ENCODE results near the gene PTPN21. TPM values are rescaled to one million over a fixed set of nuclear protein-coding genes. Genes with fewer than 3 reads are reported as not detected.

The PTPN21 gene
- total RNA-seq, 4 donors from 2014 or later, result 39.5 to 76.9 (median 64.0) TPM

GRCh38 chr14:88482524-88482923 is 72.3 kb downstream of the PTPN21 start:
- intact Hi-C loops (cut with DNase I; ENCODE audit: low total_unique reads), result no loop called here
- 97 to 99% methylated on average over 3 of the region's 3 CpGs for whole genome bisulfite sequencing, 2 donors
- no peak for DNase-seq (ENCODE audit: low spot score in 2 of 2)
- H3K4me3 ChIP-seq (ENCODE audit: low read depth, poor library complexity, severe bottlenecking), result no peak overlapping the region
- no peak for TF ChIP-seq CTCF (IDR thresholded peaks at IDR 0.05)
- TF ChIP-seq POLR2A (IDR thresholded peaks at IDR 0.05), result no peak

- TF ChIP-seq POLR2A (IDR thresholded peaks at IDR 0.05) (no peak), CTCF (IDR thresholded peaks at IDR 0.05) (no peak)
- H3K4me3 ChIP-seq (ENCODE audit: low read depth, poor library complexity, severe bottlenecking), result no peak overlapping the region
- DNase-seq (ENCODE audit: low spot score in 2 of 2), result no peak
- intact Hi-C loops (cut with DNase I; ENCODE audit: low total_unique reads), result no loop called here
- 83 to 85% methylated on average over 7 of the region's 7 CpGs for WGBS, 2 donors
Observed at GRCh38 chr14:88481794-88482193, 73.0 kb downstream of the PTPN21 start.

GRCh38 chr14:88481059-88481458 is 73.7 kb downstream of the PTPN21 start:
- no peak for TF ChIP-seq CTCF (IDR thresholded peaks at IDR 0.05)
- no peak for TF ChIP-seq POLR2A (IDR thresholded peaks at IDR 0.05)
- intact Hi-C loops (cut with DNase I; ENCODE audit: low total_unique reads), result no loop called here
- DNase-seq (ENCODE audit: low spot score in 2 of 2), result no peak
- no peak overlapping the region for H3K4me3 ChIP-seq (ENCODE audit: low read depth, poor library complexity, severe bottlenecking)
- 83 to 85% methylated on average over 2 of the region's 2 CpGs for WGBS, 2 donors

GRCh38 chr14:88479574-88479987 is 75.2 kb downstream of the PTPN21 start:
- 93% methylated on average over 40 of the region's 40 CpGs for WGBS, 2 donors

GRCh38 chr14:88478931-88479330 is 75.9 kb downstream of the PTPN21 start:
- no peak overlapping the region for H3K4me3 ChIP-seq (ENCODE audit: low read depth, poor library complexity, severe bottlenecking)
- TF ChIP-seq POLR2A (IDR thresholded peaks at IDR 0.05) (no peak), CTCF (IDR thresholded peaks at IDR 0.05) (no peak)
- no peak for DNase-seq (ENCODE audit: low spot score in 2 of 2)
- 97 to 98% methylated on average over 36 of the region's 36 CpGs for WGBS, 2 donors
- intact Hi-C loops (cut with DNase I; ENCODE audit: low total_unique reads), result no loop called here

More at GRCh38 chr14:88479574-88479987, 75.2 kb downstream of the PTPN21 start:
- no peak overlapping the region for H3K4me3 ChIP-seq (ENCODE audit: low read depth, poor library complexity, severe bottlenecking)
- intact Hi-C loops (cut with DNase I; ENCODE audit: low total_unique reads), result no loop called here
- DNase-seq (ENCODE audit: low spot score in 2 of 2), result no peak
- TF ChIP-seq POLR2A (IDR thresholded peaks at IDR 0.05) (no peak), CTCF (IDR thresholded peaks at IDR 0.05) (no peak)

- no peak overlapping the region for H3K4me3 ChIP-seq (ENCODE audit: low read depth, poor library complexity, severe bottlenecking)
- DNase-seq (ENCODE audit: low spot score in 2 of 2), result no peak
- WGBS, 2 donors, result 92 to 99% methylated on average over 6 of the region's 6 CpGs
- TF ChIP-seq POLR2A (IDR thresholded peaks at IDR 0.05), result no peak
- no peak for TF ChIP-seq CTCF (IDR thresholded peaks at IDR 0.05)
- intact Hi-C loops (cut with DNase I; ENCODE audit: low total_unique reads), result no loop called here
Observed at GRCh38 chr14:88477513-88478250, 77.1 kb downstream of the PTPN21 start.
